GM10266 (cell line): ENCODE results near the gene UTS2B.
A peak's percentile ranks its signal among the peaks of the same experiment; 100 is the strongest.
"Not testable (repeated sequence)": the region's sequence is repeated elsewhere in the genome, so short reads cannot be mapped to it uniquely, and the experiment has no call there.

Experiments
- DNase-seq: peaks from one replicate; pipeline ENCODE4 v3.0.0; 2012; ENCODE audit errors: extremely low spot score
- TF ChIP-seq, protein P1 (sequence below): IDR thresholded peaks from 2 replicates; pipeline ENCODE4 v1.5.1; 2012; ENCODE audit warnings: mild to moderate bottlenecking, low read depth; ENCODE audit not compliant: control insufficient read depth, insufficient read depth; ENCODE audit errors: missing control alignments

UTS2B gene

DNA sequence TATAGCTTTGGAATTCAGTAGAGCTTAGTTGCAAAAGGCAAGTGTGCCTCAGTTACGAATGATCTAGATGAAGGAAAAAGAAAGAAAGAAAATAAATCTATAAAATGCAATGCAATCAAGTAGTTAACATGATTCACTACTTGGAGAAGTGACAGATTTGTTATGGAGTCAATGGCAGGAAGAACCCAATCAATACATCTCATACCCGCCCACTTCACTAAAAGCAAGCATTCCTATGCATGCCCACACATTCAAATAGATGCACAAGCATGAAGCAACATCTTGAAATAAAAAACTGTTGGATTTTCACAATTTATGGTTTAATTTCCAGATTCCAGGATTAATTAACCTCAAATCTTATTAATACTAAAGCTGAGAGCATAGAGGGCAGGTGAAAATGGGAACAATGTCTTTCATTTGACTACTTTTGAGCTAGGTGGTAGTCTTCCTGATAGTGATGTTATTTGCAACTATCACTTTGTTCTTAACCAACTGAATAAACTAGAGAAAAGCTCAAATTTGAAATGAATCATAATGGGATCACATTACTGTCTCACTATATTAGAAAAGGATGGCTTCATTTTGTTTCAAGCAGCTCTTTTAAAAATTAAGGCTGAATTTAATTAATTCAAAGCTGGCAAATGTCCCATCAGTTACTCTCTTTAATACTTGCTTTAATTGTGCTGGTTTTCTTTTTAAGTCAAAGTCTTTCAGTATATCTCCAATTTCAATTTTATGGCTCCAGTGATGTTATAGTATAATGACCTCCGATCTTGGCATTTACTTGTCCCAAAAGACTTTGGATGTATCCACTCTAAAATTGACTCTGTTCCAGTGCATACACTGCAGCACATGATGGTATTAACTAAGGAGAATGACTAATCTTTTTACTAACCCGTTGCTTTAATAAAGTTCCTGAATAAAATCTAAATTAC lies 47.8 kb downstream of the UTS2B start:
- TF ChIP-seq, protein P1, sequence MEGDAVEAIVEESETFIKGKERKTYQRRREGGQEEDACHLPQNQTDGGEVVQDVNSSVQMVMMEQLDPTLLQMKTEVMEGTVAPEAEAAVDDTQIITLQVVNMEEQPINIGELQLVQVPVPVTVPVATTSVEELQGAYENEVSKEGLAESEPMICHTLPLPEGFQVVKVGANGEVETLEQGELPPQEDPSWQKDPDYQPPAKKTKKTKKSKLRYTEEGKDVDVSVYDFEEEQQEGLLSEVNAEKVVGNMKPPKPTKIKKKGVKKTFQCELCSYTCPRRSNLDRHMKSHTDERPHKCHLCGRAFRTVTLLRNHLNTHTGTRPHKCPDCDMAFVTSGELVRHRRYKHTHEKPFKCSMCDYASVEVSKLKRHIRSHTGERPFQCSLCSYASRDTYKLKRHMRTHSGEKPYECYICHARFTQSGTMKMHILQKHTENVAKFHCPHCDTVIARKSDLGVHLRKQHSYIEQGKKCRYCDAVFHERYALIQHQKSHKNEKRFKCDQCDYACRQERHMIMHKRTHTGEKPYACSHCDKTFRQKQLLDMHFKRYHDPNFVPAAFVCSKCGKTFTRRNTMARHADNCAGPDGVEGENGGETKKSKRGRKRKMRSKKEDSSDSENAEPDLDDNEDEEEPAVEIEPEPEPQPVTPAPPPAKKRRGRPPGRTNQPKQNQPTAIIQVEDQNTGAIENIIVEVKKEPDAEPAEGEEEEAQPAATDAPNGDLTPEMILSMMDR: no peak
- no peak for DNase-seq

DNA sequence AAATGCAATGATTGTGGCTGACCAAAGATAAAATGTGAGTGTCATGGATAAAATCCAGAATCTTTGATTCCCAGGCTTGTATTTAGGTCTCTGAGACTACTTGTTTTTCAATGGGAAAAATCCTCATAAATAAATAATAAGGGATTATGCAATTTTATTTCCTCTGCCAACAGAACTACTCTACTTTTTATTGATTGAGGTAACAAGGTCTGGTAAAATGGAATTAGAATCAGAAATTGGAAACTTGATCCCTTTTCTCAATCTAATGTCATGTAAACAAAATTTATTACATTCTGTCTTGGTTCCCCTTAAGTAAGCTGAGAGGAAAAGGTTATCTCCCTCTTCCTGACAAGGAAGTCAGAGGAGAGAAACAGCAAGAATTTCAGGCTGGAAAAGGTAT lies 49.4 kb downstream of the UTS2B start:
- TF ChIP-seq, protein P1: no peak
- DNase-seq: no peak

DNA sequence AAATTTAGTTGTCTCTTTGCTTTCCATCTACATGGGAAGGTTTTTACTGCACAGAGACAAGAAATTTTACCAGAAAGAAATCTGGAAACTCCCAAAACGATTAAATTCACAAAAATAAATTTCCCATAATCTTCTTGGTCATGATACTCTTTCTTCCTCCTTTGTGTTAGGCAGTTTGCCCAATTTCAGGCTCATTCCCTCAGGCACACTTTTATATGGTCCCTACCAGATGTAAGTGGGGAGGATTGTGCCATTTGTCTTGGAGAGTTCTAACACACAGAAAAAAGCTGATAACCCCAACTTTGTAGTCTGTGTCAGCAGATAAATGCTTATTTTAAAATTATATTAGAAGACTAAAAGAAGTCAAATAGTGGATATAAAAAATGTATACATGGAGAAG lies 50.2 kb downstream of the UTS2B start:
- TF ChIP-seq, protein P1: no peak
- no peak for DNase-seq

DNA sequence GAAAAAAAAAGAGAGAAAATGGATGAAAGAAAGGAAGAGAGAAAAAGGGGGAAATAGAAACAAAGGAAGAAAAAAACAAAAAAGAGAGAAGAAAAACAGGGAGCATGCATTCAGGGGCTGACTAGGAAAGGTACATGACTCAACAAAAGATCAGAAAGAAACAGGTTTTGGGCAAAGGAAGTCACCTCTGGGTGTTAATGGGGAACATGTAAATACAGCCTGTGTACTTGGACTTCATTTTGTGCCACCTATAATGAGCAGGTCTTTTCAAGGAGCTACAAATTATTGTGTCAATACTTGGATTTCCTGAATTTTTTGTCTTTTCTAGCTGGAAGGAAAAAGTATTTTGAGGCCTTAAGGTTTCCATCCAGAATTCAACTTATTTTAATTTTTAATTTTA lies 54.6 kb downstream of the UTS2B start:
- TF ChIP-seq, protein P1: no peak
- DNase-seq: no peak

DNA sequence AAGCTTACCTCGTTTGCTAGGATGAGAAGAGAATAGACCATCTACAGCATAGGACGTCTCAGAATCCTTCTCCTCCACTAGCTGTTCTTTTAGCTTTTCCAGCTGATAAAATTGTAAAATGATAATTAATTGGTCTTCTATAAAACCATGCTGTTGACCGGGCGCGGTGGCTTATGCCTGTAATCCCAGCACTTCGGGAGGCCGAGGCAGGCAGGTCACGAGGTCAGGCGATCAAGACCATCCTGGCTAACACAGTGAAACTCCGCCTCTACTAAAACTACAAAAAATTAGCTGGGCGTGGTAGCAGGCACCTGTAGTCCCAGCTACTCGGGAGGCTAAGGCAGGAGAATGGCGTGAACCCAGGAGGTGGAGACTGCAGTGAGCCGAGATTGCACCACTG lies 55.1 kb downstream of the UTS2B start:
- DNase-seq: not testable (repeated sequence)

DNA sequence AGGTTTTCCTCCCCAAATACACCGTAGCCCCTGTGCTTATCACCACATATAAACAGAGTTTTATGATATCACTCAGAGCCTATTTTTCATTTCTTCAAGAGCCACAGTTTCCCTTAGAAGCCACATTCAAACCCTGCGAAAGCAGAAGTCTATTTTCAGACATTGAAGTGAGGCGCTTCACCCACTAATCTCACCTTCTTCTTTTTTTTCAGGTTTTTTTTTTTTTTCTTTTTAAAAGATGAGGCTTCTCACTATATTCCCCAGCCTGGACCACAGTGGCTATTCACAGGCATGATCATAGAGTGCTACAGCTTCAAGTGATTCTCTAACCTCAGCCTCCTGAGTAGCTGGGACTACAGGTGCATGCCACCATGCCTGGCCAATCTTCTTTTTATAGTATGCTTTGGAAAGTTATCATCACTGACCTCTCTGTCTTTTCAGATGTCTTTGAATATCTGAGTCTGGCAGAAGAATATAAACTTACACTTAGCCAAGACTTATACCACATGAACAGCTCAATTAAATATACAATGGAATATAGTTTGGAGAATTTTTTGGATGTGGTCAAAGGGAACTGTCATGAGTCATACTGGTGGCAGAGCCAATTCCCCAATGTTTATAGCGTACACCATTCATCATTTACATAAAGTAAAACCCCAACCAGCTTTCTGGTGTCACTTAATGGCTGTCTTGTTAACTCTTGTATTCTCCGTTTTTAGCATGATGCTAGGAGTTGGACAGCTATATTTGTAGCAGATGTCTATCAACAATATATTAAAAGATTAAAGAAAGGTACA lies 60.8 kb downstream of the UTS2B start:
- TF ChIP-seq, protein P1: no peak
- peak; percentile 51 for DNase-seq

DNA sequence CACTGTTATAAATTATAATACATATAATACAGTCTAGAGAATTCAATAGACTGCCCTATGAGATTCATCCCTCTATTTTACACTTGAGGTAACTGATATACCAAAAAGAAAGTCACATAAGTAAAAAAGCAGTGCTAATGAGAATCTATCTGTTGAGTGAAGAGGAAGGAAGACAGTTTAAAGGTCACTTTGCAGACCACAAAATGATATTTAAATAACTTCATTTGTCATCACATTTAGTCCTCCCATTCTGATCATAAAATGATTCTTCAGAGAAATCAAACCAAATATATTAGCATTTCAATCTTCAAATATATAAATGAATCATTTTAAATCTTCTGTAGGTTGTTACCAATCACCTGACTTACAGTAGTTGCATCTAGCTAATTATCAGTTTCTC lies 61.6 kb downstream of the UTS2B start:
- TF ChIP-seq, protein P1: no peak
- DNase-seq: no peak
